AG09309 (cell line): ENCODE results near the gene CTPS1.

Source experiments
- DNase-seq: peaks from one replicate; pipeline ENCODE4 v3.0.0-alpha.2; 2010; ENCODE audit warnings: low read depth
- H3K4me3 ChIP-seq: 2 replicates; pipeline ENCODE4 v1.5.1; 2011; ENCODE audit warnings: mild to moderate bottlenecking, low read depth, low read length, moderate library complexity; ENCODE audit not compliant: control insufficient read depth
- CTCF ChIP-seq: IDR thresholded peaks from 2 replicates; pipeline ENCODE4 v1.5.1; 2011; ENCODE audit warnings: mild to moderate bottlenecking, low read depth, low read length, inconsistent platforms; ENCODE audit not compliant: insufficient read depth, control insufficient read depth; ENCODE audit errors: missing control alignments

CTPS1 gene

GRCh38 chr1:41023279-41023990 lies 43.9 kb downstream of the CTPS1 start:
- peak; percentile 36 for TF ChIP-seq CTCF
- DNase-seq: no peak
- H3K4me3 ChIP-seq: no peak overlapping the region

GRCh38 chr1:41024953-41025352 lies 45.5 kb downstream of the CTPS1 start:
- DNase-seq: no peak
- no peak overlapping the region for H3K4me3 ChIP-seq
- no peak for TF ChIP-seq CTCF

- DNase-seq: no peak
- no peak overlapping the region for H3K4me3 ChIP-seq
- no peak for TF ChIP-seq CTCF
Observed at GRCh38 chr1:41025979-41026819, 46.7 kb downstream of the CTPS1 start.

GRCh38 chr1:41028034-41028642 lies 48.6 kb downstream of the CTPS1 start:
- DNase-seq: no peak
- no peak overlapping the region for H3K4me3 ChIP-seq
- no peak for TF ChIP-seq CTCF

- no peak for DNase-seq
- H3K4me3 ChIP-seq: no peak overlapping the region
- no peak for TF ChIP-seq CTCF
Observed at GRCh38 chr1:41030872-41031616, 51.5 kb downstream of the CTPS1 start.

GRCh38 chr1:41032147-41032546 lies 52.7 kb downstream of the CTPS1 start:
- no peak for TF ChIP-seq CTCF
- H3K4me3 ChIP-seq: no peak overlapping the region
- DNase-seq: no peak
